Measurements from ENCODE around the gene POFUT2.

- TF ChIP-seq CTCF (IDR thresholded peaks at IDR 0.05; ENCODE audit: poor library complexity, severe bottlenecking): no peak
- no peak for TF ChIP-seq EZH2 (IDR thresholded peaks at IDR 0.05; ENCODE audit: borderline replicate concordance, insufficient read depth, low read length, poor library complexity, severe bottlenecking)
- TF ChIP-seq, protein P1, sequence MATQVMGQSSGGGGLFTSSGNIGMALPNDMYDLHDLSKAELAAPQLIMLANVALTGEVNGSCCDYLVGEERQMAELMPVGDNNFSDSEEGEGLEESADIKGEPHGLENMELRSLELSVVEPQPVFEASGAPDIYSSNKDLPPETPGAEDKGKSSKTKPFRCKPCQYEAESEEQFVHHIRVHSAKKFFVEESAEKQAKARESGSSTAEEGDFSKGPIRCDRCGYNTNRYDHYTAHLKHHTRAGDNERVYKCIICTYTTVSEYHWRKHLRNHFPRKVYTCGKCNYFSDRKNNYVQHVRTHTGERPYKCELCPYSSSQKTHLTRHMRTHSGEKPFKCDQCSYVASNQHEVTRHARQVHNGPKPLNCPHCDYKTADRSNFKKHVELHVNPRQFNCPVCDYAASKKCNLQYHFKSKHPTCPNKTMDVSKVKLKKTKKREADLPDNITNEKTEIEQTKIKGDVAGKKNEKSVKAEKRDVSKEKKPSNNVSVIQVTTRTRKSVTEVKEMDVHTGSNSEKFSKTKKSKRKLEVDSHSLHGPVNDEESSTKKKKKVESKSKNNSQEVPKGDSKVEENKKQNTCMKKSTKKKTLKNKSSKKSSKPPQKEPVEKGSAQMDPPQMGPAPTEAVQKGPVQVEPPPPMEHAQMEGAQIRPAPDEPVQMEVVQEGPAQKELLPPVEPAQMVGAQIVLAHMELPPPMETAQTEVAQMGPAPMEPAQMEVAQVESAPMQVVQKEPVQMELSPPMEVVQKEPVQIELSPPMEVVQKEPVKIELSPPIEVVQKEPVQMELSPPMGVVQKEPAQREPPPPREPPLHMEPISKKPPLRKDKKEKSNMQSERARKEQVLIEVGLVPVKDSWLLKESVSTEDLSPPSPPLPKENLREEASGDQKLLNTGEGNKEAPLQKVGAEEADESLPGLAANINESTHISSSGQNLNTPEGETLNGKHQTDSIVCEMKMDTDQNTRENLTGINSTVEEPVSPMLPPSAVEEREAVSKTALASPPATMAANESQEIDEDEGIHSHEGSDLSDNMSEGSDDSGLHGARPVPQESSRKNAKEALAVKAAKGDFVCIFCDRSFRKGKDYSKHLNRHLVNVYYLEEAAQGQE (IDR thresholded peaks at IDR 0.05; ENCODE audit: borderline replicate concordance): no peak
- no peak for TF ChIP-seq RAD21 (conservative IDR thresholded peaks at IDR 0.05)
- no peak for TF ChIP-seq MXI1 (conservative IDR thresholded peaks at IDR 0.05; ENCODE audit: poor library complexity, severe bottlenecking)
- TF ChIP-seq TAF1 (IDR thresholded peaks at IDR 0.05; ENCODE audit: low read depth): no peak
- no peak for TF ChIP-seq EP300 (conservative IDR thresholded peaks at IDR 0.05; ENCODE audit: poor library complexity, severe bottlenecking)
- no peak for TF ChIP-seq POLR2AphosphoS5 (IDR thresholded peaks at IDR 0.05)
- TF ChIP-seq SMC3 (conservative IDR thresholded peaks at IDR 0.05; ENCODE audit: poor library complexity): no peak
Measured at GRCh38 chr21:45289655-45290515, 2.2 kb upstream of the POFUT2 start.
